Testis (tissue), 2 donors: ENCODE data around the gene FBF1.

Experiments
- CTCF ChIP-seq, 3 experiments: fragments of 450-650 bp in 2 of 3; fragments of 200-600 bp in 1 of 3; sonication (generic) in 1 of 3; IDR thresholded peaks; one replicate each; pipeline ENCODE4 v1.5.1; 2016 to 2019; ENCODE audit warnings: antibody characterized with exemption in 3 of 3, mild to moderate bottlenecking in 2 of 3, moderate library complexity in 1 of 3
- POLR2A ChIP-seq: fragments of 450-650 bp; IDR thresholded peaks from one replicate; pipeline ENCODE4 v1.6.1; 2017; ENCODE audit warnings: antibody characterized with exemption, mild to moderate bottlenecking, moderate library complexity

GRCh38 chr17:75897160-75898019 is 43.5 kb downstream of the FBF1 start:
- TF ChIP-seq CTCF (IDR thresholded peaks at IDR 0.05), result no peak
- peak; percentile 1 for TF ChIP-seq POLR2A
